ENCODE data around the gene TAF6. TPM values are rescaled to one million over a fixed set of nuclear protein-coding genes. Genes with fewer than 3 reads are reported as not detected.
A peak's percentile ranks its signal among the peaks of the same experiment; 100 is the strongest.

TAF6 gene
- total RNA-seq, 1 donor from 2014 or later = 34.1 TPM

DNA sequence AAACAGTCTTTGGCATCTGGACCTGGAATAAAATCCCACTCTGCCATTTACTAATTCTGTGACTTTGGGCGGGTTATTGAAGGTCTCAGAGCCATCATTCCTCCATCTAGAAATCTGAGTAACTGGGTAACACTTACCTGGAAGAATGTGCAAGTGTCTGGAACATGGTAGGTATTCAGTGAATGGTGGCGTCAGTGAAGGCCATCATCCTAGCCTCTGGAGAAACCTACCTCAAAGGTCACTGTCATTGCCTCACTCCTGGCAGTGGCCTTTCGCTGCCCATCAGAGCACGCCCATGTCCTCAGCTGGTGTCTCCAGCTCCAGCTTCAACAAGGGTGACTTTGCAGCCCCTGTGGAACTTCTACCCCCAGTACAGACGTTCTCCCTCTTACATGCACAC lies 44.7 kb upstream of the TAF6 start:
- no peak overlapping the region for H3K4me3 ChIP-seq
- peaks cover 24% of the 10 kb centered on the region for H3K4me1 ChIP-seq
- H3K27ac ChIP-seq (replicated peaks) = no peak overlapping the region
- no peak for DNase-seq
- H3K9me3 ChIP-seq (replicated peaks) = no peaks in the 10 kb centered on the region
- H3K36me3 ChIP-seq = no peaks in the 10 kb centered on the region
- TF ChIP-seq CTCF (IDR thresholded peaks at IDR 0.05; ENCODE audit: borderline replicate concordance) = no peak
- intact Hi-C loops (cut with micrococcal nuclease) = no loop called here
- H3K27me3 ChIP-seq (ENCODE audit: low read depth) = peaks cover 38% of the 10 kb centered on the region

DNA sequence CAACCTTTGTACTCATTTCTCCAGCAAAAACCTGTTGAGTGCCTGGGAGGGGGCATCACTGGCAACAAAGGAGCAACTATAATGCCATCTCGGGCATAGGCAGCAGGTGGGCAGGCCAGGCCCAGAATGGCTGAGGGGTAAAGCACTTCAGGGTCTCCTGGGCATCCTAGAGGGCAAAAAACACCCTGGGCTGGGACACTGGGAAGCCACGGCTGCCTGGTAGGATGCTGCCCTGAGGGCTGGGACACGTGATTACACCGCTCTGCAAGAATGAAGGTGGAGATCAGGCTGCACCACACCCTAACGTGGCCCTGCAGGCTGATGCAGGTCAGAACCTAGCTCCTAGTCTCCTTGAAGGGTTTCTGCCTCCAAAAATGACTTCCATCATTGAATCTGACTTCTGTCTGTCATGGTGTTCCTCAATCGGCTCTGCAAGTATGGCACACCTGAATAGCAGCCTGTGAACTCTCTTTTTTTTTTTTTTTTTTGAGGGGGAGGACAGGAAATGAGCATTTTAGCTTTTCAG lies 43.9 kb upstream of the TAF6 start:
- Histone ChIP-seq H3K27ac (replicated peaks) (no peak overlapping the region), H3K27me3 (ENCODE audit: low read depth) (peaks cover 33% of the 10 kb centered on the region), H3K4me3 (no peak overlapping the region), H3K4me1 (peaks cover 24% of the 10 kb centered on the region), H3K9me3 (replicated peaks) (no peaks in the 10 kb centered on the region), H3K36me3 (no peaks in the 10 kb centered on the region)
- DNase-seq = no peak
- intact Hi-C loops (cut with micrococcal nuclease) = no loop called here
- TF ChIP-seq CTCF (IDR thresholded peaks at IDR 0.05; ENCODE audit: borderline replicate concordance) = no peak

- peaks cover 17% of the 10 kb centered on the region for H3K36me3 ChIP-seq
- DNase-seq = no peak
- peaks cover 7% of the 10 kb centered on the region for H3K27me3 ChIP-seq (ENCODE audit: low read depth)
- peaks cover 26% of the 10 kb centered on the region for H3K4me1 ChIP-seq
- no peak for TF ChIP-seq CTCF (IDR thresholded peaks at IDR 0.05; ENCODE audit: borderline replicate concordance)
- intact Hi-C loops (cut with micrococcal nuclease) = no loop called here
- no peak overlapping the region for H3K4me3 ChIP-seq
- H3K9me3 ChIP-seq (replicated peaks) = no peaks in the 10 kb centered on the region
- no peak overlapping the region for H3K27ac ChIP-seq (replicated peaks)
Measured at GRCh38 chr7:100160067-100160466, 40.9 kb upstream of the TAF6 start.

DNA sequence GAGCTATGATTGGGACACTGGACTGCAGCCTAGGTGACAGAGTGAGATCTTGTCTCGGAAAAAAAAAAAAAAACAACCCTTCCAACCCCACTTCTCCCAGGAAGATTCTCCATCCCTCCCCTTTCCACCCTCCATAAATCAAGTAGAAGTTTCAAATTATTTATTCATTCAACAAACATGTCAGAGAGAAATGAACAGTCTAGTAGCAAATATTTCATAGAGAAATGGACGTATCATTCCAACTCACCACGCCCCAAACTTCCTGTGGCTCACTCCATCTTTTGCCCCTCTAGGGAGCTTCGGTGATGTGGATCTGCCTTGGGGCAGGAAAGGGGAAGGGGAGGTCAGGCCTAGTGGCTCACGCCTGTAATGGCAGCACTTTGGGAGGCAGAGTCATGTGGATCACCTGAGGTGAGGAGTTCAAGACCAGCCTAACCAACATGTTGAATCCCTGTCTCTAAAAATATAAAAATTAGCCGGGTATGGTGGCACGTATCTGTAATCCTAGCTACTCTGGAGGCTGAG lies 40.0 kb upstream of the TAF6 start:
- peaks cover 26% of the 10 kb centered on the region for H3K4me1 ChIP-seq
- peaks cover 26% of the 10 kb centered on the region for H3K36me3 ChIP-seq
- no peak for TF ChIP-seq CTCF (IDR thresholded peaks at IDR 0.05; ENCODE audit: borderline replicate concordance)
- H3K9me3 ChIP-seq (replicated peaks) = no peaks in the 10 kb centered on the region
- peaks cover 3% of the 10 kb centered on the region for H3K27me3 ChIP-seq (ENCODE audit: low read depth)
- H3K27ac ChIP-seq (replicated peaks) = peak overlapping the region; percentile 87
- intact Hi-C loops (cut with micrococcal nuclease) = no loop called here
- peak overlapping the region; percentile 95 for H3K4me3 ChIP-seq
- DNase-seq = no peak

- peaks cover 26% of the 10 kb centered on the region for H3K4me1 ChIP-seq
- no peak for TF ChIP-seq CTCF (IDR thresholded peaks at IDR 0.05; ENCODE audit: borderline replicate concordance)
- H3K27ac ChIP-seq (replicated peaks) = peak within 1 kb of the TSS; percentile 87
- peak within 1 kb of the TSS; percentile 95 for H3K4me3 ChIP-seq
- no peaks in the 10 kb centered on the region for H3K9me3 ChIP-seq (replicated peaks)
- peak; percentile 95 for DNase-seq
- intact Hi-C loops (cut with micrococcal nuclease) = no loop called here
- no peaks in the 10 kb centered on the region for H3K27me3 ChIP-seq (ENCODE audit: low read depth)
- H3K36me3 ChIP-seq = peaks cover 33% of the 10 kb centered on the region
Measured at GRCh38 chr7:100158229-100159098, 39.3 kb upstream of the TAF6 start, which contains the start of gene TRAPPC14. TSS of gene TRAPPC14 (minus strand) at chr7:100158723. CDS start at chr7:100158499, 224 bp downstream.

Data from left ventricle myocardium inferior (tissue), 1 donor.